Hepatocyte (in vitro differentiated cells): ENCODE results near the gene MEF2C.

Source experiments
- EZH2 ChIP-seq: fragments of 200-600 bp; sonication (generic); IDR thresholded peaks from 2 replicates; pipeline ENCODE4 v1.6.1; 2016; ENCODE audit warnings: antibody characterized with exemption, mild to moderate bottlenecking, borderline replicate concordance
- EZH2phosphoT487 ChIP-seq: fragments of 200-600 bp; sonication (generic); IDR thresholded peaks from one replicate; pipeline ENCODE4 v1.6.1; 2018; ENCODE audit warnings: antibody characterized with exemption, mild to moderate bottlenecking, low read depth, moderate library complexity; ENCODE audit not compliant: unreplicated experiment, severe bottlenecking
- TF ChIP-seq, protein P1 (sequence below): fragments of 200-600 bp; sonication (generic); IDR thresholded peaks from 2 replicates; pipeline ENCODE4 v1.5.1; 2016; ENCODE audit warnings: antibody characterized with exemption, mild to moderate bottlenecking; ENCODE audit not compliant: poor library complexity

GRCh38 chr5:88818296-88818695 lies 64.7 kb downstream of the MEF2C start:
- TF ChIP-seq, protein P1, sequence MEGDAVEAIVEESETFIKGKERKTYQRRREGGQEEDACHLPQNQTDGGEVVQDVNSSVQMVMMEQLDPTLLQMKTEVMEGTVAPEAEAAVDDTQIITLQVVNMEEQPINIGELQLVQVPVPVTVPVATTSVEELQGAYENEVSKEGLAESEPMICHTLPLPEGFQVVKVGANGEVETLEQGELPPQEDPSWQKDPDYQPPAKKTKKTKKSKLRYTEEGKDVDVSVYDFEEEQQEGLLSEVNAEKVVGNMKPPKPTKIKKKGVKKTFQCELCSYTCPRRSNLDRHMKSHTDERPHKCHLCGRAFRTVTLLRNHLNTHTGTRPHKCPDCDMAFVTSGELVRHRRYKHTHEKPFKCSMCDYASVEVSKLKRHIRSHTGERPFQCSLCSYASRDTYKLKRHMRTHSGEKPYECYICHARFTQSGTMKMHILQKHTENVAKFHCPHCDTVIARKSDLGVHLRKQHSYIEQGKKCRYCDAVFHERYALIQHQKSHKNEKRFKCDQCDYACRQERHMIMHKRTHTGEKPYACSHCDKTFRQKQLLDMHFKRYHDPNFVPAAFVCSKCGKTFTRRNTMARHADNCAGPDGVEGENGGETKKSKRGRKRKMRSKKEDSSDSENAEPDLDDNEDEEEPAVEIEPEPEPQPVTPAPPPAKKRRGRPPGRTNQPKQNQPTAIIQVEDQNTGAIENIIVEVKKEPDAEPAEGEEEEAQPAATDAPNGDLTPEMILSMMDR, result no peak
- TF ChIP-seq EZH2 (no peak), EZH2phosphoT487 (no peak)
